Smooth muscle cell (in vitro differentiated cells): ENCODE results near the gene FAM78B. TPM values are rescaled to one million over a fixed set of nuclear protein-coding genes. Genes with fewer than 3 reads are reported as not detected.

Experiments
- DNase-seq: peaks from one replicate; lab custom pipeline; 2025; ENCODE audit not compliant: unreplicated experiment; lab: John Stamatoyannopoulos, UW
- H2AFZ ChIP-seq: fragments of 200-600 bp; sonication (generic); 2 replicates; pipeline ENCODE4 v1.6.0; 2016; ENCODE audit warnings: antibody characterized with exemption, low read depth, mild to moderate bottlenecking
- H3F3A ChIP-seq: fragments of 200-600 bp; sonication (generic); 2 replicates; pipeline ENCODE4 v1.6.0; 2017; ENCODE audit warnings: antibody characterized with exemption, low read depth
- H3K27ac ChIP-seq: fragments of 200-600 bp; sonication (generic); 2 replicates; pipeline ENCODE4 v1.5.1; 2016; ENCODE audit warnings: low read depth, mild to moderate bottlenecking
- H3K27me3 ChIP-seq: fragments of 200-600 bp; sonication (generic); 2 replicates; pipeline ENCODE4 v1.6.1; 2016; ENCODE audit warnings: low read depth, mild to moderate bottlenecking
- H3K36me3 ChIP-seq: fragments of 200-600 bp; sonication (generic); 2 replicates; pipeline ENCODE4 v1.5.1; 2016; ENCODE audit warnings: low read depth
- H3K4me1 ChIP-seq: fragments of 200-600 bp; sonication (generic); 2 replicates; pipeline ENCODE4 v1.5.1; 2016; ENCODE audit warnings: low read depth
- H3K4me2 ChIP-seq: fragments of 200-600 bp; sonication (generic); 2 replicates; pipeline ENCODE4 v1.6.0; 2016; ENCODE audit warnings: mild to moderate bottlenecking
- H3K4me3 ChIP-seq: fragments of 200-600 bp; sonication (generic); 2 replicates; pipeline ENCODE4 v1.5.1; 2016; ENCODE audit warnings: mild to moderate bottlenecking
- H3K79me2 ChIP-seq: fragments of 200-600 bp; sonication (generic); 2 replicates; pipeline ENCODE4 v1.6.0; 2016; ENCODE audit warnings: low read depth, mild to moderate bottlenecking
- H3K9ac ChIP-seq: fragments of 200-600 bp; sonication (generic); 2 replicates; pipeline ENCODE4 v1.6.0; 2016; ENCODE audit warnings: low read depth
- H3K9me3 ChIP-seq: fragments of 200-600 bp; sonication (generic); replicated peaks from 2 replicates; pipeline ENCODE4 v1.5.1; 2016; ENCODE audit warnings: low read depth
- H4K20me1 ChIP-seq: fragments of 200-600 bp; sonication (generic); 2 replicates; pipeline ENCODE4 v1.6.0; 2016; ENCODE audit warnings: low read depth
- CTCF ChIP-seq: fragments of 200-600 bp; sonication (generic); IDR thresholded peaks from 2 replicates; pipeline ENCODE4 v1.5.1; 2017; ENCODE audit warnings: borderline replicate concordance, mild to moderate bottlenecking, antibody characterized with exemption; ENCODE audit not compliant: insufficient read depth, poor library complexity, severe bottlenecking
- WGBS: methylation state at CpG from one replicate; pipeline ENCODE4 v1.1.7; 2016; ENCODE audit warnings: low lambda C conversion rate; 5-methylcytosine and 5-hydroxymethylcytosine counted together
- microRNA counts: library from miRNA; unstranded; fragments of <30 nt; microRNA quantifications from one replicate; lab custom pipeline; 2016
- microRNA-seq: library from miRNA; unstranded; fragments of <30 nt; microRNA quantifications from one replicate; pipeline ENCODE4, GENCODE V29; 2016; ENCODE audit warnings: borderline number of aligned reads
- polyA plus RNA-seq: library from polyadenylated mRNA; unstranded; fragments of >200 nt; fragmentation: Nextera tagmentation; extraction: Ambion mirVana; gene quantifications from 2 replicates; pipeline ENCODE4 v1.2.1, GENCODE V29; 2016
- small RNA-seq: library from RNA; depleted of rRNA; stranded (forward); fragments of <200 nt; gene quantifications from one replicate; pipeline ENCODE3, GENCODE V24; 2014
- total RNA-seq: library from RNA; depleted of rRNA; stranded (reverse); fragments of >200 nt; gene quantifications from 2 replicates; pipeline ENCODE4 v1.2.3, GENCODE V29; 2014

FAM78B gene
- total and polyA plus RNA-seq, 2 experiments from 2014 or later, result 0.27 TPM; not detected in 1

- H2AFZ ChIP-seq, result no peak overlapping the region
- H3K79me2 ChIP-seq, result no peaks in the 10 kb centered on the region
- no peak for DNase-seq
- no peak overlapping the region for H3K9ac ChIP-seq
- no peak overlapping the region for H3K4me2 ChIP-seq
- no peaks in the 10 kb centered on the region for H4K20me1 ChIP-seq
- no peaks in the 10 kb centered on the region for H3F3A ChIP-seq
- no peak overlapping the region for H3K4me3 ChIP-seq
- WGBS, result 75% methylated on average over 1 of the region's 1 CpG
- TF ChIP-seq CTCF, result no peak
- peaks cover 14% of the 10 kb centered on the region for H3K27me3 ChIP-seq
- H3K9me3 ChIP-seq, result no peaks in the 10 kb centered on the region
- no peaks in the 10 kb centered on the region for H3K4me1 ChIP-seq
- H3K27ac ChIP-seq, result no peak overlapping the region
- H3K36me3 ChIP-seq, result no peaks in the 10 kb centered on the region
Observed at GRCh38 chr1:166026555-166026954, 140.2 kb downstream of the FAM78B start.

DNA sequence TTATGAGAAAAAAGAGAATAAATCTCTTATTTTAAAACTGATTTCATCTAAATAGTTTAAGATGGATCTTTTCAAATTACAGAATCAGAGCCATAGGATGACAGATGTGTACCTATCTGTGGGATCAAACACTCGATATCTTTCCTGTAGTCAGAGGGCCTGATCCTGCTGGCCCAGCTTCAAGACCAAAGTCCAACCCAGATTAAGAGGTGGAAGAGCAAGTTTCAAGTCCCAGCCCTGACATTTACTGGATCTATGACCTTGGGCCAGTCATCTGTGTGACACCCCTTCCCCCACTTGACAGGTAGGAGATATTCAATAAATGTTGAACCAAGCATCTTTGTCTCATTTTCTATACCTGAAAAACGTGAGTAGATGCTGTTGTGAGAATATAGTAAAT is 140.7 kb downstream of the FAM78B start:
- H3K4me1 ChIP-seq, result no peaks in the 10 kb centered on the region
- DNase-seq, result no peak
- no peak overlapping the region for H3K4me3 ChIP-seq
- no peaks in the 10 kb centered on the region for H4K20me1 ChIP-seq
- H3K79me2 ChIP-seq, result no peaks in the 10 kb centered on the region
- H3F3A ChIP-seq, result no peaks in the 10 kb centered on the region
- 69% methylated on average over 2 of the region's 2 CpGs for WGBS
- H3K36me3 ChIP-seq, result no peaks in the 10 kb centered on the region
- H3K27me3 ChIP-seq, result peaks cover 14% of the 10 kb centered on the region
- H3K9me3 ChIP-seq, result no peaks in the 10 kb centered on the region
- H3K27ac ChIP-seq, result no peak overlapping the region
- TF ChIP-seq CTCF, result no peak
- no peak overlapping the region for H2AFZ ChIP-seq
- H3K4me2 ChIP-seq, result no peak overlapping the region
- no peak overlapping the region for H3K9ac ChIP-seq

- Histone ChIP-seq H3K36me3 (no peaks in the 10 kb centered on the region), H3F3A (no peaks in the 10 kb centered on the region), H3K27ac (no peak overlapping the region), H3K79me2 (no peaks in the 10 kb centered on the region), H3K9ac (no peak overlapping the region), H3K27me3 (peaks cover 20% of the 10 kb centered on the region), H3K4me3 (no peak overlapping the region), H3K4me1 (no peaks in the 10 kb centered on the region), H4K20me1 (no peaks in the 10 kb centered on the region), H2AFZ (no peak overlapping the region), H3K9me3 (no peaks in the 10 kb centered on the region), H3K4me2 (no peak overlapping the region)
- WGBS, result 32% methylated on average over 3 of the region's 3 CpGs
- DNase-seq, result no peak
- no peak for TF ChIP-seq CTCF
Observed at GRCh38 chr1:166020210-166020609, 146.6 kb downstream of the FAM78B start.

MicroRNA genes within 50 kb of the gene (microRNA counts, 767-probe panel; counts per million panel counts)
- 183 counts per million for microRNA hsa-miR-921 (lab: Ali Mortazavi, UCI)

Small RNA genes lying within 50 kb of the gene (microRNA-seq; reads per million reads assigned to microRNA genes)
- not detected for gene MIR921

Small RNA genes lying within 50 kb of the gene (small RNA-seq; reads per million reads assigned to genes)
- not detected for gene MIR921
- gene RNA5SP64, result not detected
